NCI-H1417 treated with DMSO at 0.1 percent for 48 hours (cell line): ENCODE measurements around the gene LENEP.
A peak's percentile ranks its signal among the peaks of the same experiment; 100 is the strongest.

ENCODE experiments used
- DNase-seq: peaks from one replicate; lab custom pipeline; 2025; lab: John Stamatoyannopoulos, UW

LENEP gene

GRCh38 chr1:154998818-154999570 lies 5.6 kb downstream of the LENEP start:
- no peak for DNase-seq

- DNase-seq: no peak
Measured at GRCh38 chr1:154999571-155000410, 6.4 kb downstream of the LENEP start.

- DNase-seq: no peak
Measured at GRCh38 chr1:155000411-155000725, 7.0 kb downstream of the LENEP start.

- DNase-seq: peak; percentile 22
Measured at GRCh38 chr1:155000726-155001424, 7.5 kb downstream of the LENEP start.

GRCh38 chr1:155001425-155001674 lies 8.0 kb downstream of the LENEP start:
- no peak for DNase-seq

- DNase-seq: peak; percentile 96
Measured at GRCh38 chr1:155001675-155002463, 8.5 kb downstream of the LENEP start.

GRCh38 chr1:155002464-155003226 lies 9.3 kb downstream of the LENEP start, which contains the start of gene ZBTB7B:
ZBTB7B (plus strand) TSS chr1:155002802; CDS start chr1:155014661, 11,859 bp downstream.
- no peak for DNase-seq

- DNase-seq: no peak
Measured at GRCh38 chr1:155003227-155003765, 9.9 kb downstream of the LENEP start.

- no peak for DNase-seq
Measured at GRCh38 chr1:155003766-155004351, 10.5 kb downstream of the LENEP start.

- DNase-seq: no peak
Measured at GRCh38 chr1:155004352-155005075, 11.1 kb downstream of the LENEP start.

- no peak for DNase-seq
Measured at GRCh38 chr1:155005076-155006011, 12.0 kb downstream of the LENEP start.

GRCh38 chr1:155006601-155007101 lies 13.3 kb downstream of the LENEP start:
- no peak for DNase-seq

GRCh38 chr1:155007251-155007828 lies 14.0 kb downstream of the LENEP start:
- no peak for DNase-seq

- no peak for DNase-seq
Measured at GRCh38 chr1:155008015-155008941, 14.9 kb downstream of the LENEP start.

- no peak for DNase-seq
Measured at GRCh38 chr1:155009221-155009711, 15.9 kb downstream of the LENEP start.

- DNase-seq: no peak
Measured at GRCh38 chr1:155009742-155010141, 16.4 kb downstream of the LENEP start.
